ENCODE data around the gene SLC5A10.

The SLC5A10 gene

GRCh38 chr17:19013226-19013625 is 61.3 kb downstream of the SLC5A10 start:
- no peak overlapping the region for H2AFZ ChIP-seq (ENCODE audit: low read length)
- H3K4me1 ChIP-seq (ENCODE audit: insufficient read depth, low read length, severe bottlenecking) = no peaks in the 10 kb centered on the region
- TF ChIP-seq, protein P1, sequence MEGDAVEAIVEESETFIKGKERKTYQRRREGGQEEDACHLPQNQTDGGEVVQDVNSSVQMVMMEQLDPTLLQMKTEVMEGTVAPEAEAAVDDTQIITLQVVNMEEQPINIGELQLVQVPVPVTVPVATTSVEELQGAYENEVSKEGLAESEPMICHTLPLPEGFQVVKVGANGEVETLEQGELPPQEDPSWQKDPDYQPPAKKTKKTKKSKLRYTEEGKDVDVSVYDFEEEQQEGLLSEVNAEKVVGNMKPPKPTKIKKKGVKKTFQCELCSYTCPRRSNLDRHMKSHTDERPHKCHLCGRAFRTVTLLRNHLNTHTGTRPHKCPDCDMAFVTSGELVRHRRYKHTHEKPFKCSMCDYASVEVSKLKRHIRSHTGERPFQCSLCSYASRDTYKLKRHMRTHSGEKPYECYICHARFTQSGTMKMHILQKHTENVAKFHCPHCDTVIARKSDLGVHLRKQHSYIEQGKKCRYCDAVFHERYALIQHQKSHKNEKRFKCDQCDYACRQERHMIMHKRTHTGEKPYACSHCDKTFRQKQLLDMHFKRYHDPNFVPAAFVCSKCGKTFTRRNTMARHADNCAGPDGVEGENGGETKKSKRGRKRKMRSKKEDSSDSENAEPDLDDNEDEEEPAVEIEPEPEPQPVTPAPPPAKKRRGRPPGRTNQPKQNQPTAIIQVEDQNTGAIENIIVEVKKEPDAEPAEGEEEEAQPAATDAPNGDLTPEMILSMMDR (IDR thresholded peaks at IDR 0.05; ENCODE audit: low read length) = no peak
- no peak for TF ChIP-seq EZH2 (IDR thresholded peaks at IDR 0.05; ENCODE audit: borderline replicate concordance, low read length)
- no peak overlapping the region for H3K4me3 ChIP-seq (ENCODE audit: low read depth, low read length, poor library complexity, severe bottlenecking)
- H3K4me2 ChIP-seq (ENCODE audit: low read length) = no peak overlapping the region
- no peaks in the 10 kb centered on the region for H3K36me3 ChIP-seq (ENCODE audit: insufficient read depth, low read length)
- H3K9me2 ChIP-seq (ENCODE audit: low read depth, low read length) = no peaks in the 10 kb centered on the region
- H3K9me3 ChIP-seq (ENCODE audit: low read length) = no peaks in the 10 kb centered on the region
- no peaks in the 10 kb centered on the region for H3K27me3 ChIP-seq (ENCODE audit: insufficient read depth, low read length)
- H3F3A ChIP-seq (ENCODE audit: insufficient read depth, low read length) = no peaks in the 10 kb centered on the region
- H3K27ac ChIP-seq (ENCODE audit: low read depth, low read length, poor library complexity, severe bottlenecking) = no peak overlapping the region
- no peak overlapping the region for H3K9ac ChIP-seq (ENCODE audit: low read length)
- H3K79me2 ChIP-seq (ENCODE audit: insufficient read depth, low read length) = no peaks in the 10 kb centered on the region
- no peaks in the 10 kb centered on the region for H4K20me1 ChIP-seq (ENCODE audit: insufficient read depth, low read length)

- Histone ChIP-seq H3K79me2 (ENCODE audit: insufficient read depth, low read length) (no peaks in the 10 kb centered on the region), H3K4me3 (ENCODE audit: low read depth, low read length, poor library complexity, severe bottlenecking) (no peak overlapping the region), H3K27ac (ENCODE audit: low read depth, low read length, poor library complexity, severe bottlenecking) (no peak overlapping the region), H3K27me3 (ENCODE audit: insufficient read depth, low read length) (no peaks in the 10 kb centered on the region), H4K20me1 (ENCODE audit: insufficient read depth, low read length) (no peaks in the 10 kb centered on the region), H3K9me3 (ENCODE audit: low read length) (no peaks in the 10 kb centered on the region), H3K4me2 (ENCODE audit: low read length) (no peak overlapping the region), H3K36me3 (ENCODE audit: insufficient read depth, low read length) (no peaks in the 10 kb centered on the region), H3F3A (ENCODE audit: insufficient read depth, low read length) (no peaks in the 10 kb centered on the region), H3K9ac (ENCODE audit: low read length) (no peak overlapping the region), H3K9me2 (ENCODE audit: low read depth, low read length) (no peaks in the 10 kb centered on the region), H2AFZ (ENCODE audit: low read length) (no peak overlapping the region), H3K4me1 (ENCODE audit: insufficient read depth, low read length, severe bottlenecking) (no peaks in the 10 kb centered on the region)
- TF ChIP-seq EZH2 (IDR thresholded peaks at IDR 0.05; ENCODE audit: borderline replicate concordance, low read length) = no peak
- TF ChIP-seq, protein P1 (IDR thresholded peaks at IDR 0.05; ENCODE audit: low read length) = no peak
Measured at GRCh38 chr17:19013806-19014627, 62.1 kb downstream of the SLC5A10 start.

- no peak for TF ChIP-seq EZH2 (IDR thresholded peaks at IDR 0.05; ENCODE audit: borderline replicate concordance, low read length)
- TF ChIP-seq, protein P1 (IDR thresholded peaks at IDR 0.05; ENCODE audit: low read length) = no peak
- Histone ChIP-seq H3K27ac (ENCODE audit: low read depth, low read length, poor library complexity, severe bottlenecking) (no peak overlapping the region), H3K4me1 (ENCODE audit: insufficient read depth, low read length, severe bottlenecking) (no peaks in the 10 kb centered on the region), H3K9me2 (ENCODE audit: low read depth, low read length) (no peaks in the 10 kb centered on the region), H3K9me3 (ENCODE audit: low read length) (no peaks in the 10 kb centered on the region), H4K20me1 (ENCODE audit: insufficient read depth, low read length) (no peaks in the 10 kb centered on the region), H3K27me3 (ENCODE audit: insufficient read depth, low read length) (no peaks in the 10 kb centered on the region), H3K79me2 (ENCODE audit: insufficient read depth, low read length) (no peaks in the 10 kb centered on the region), H3K9ac (ENCODE audit: low read length) (no peak overlapping the region), H2AFZ (ENCODE audit: low read length) (no peak overlapping the region), H3K36me3 (ENCODE audit: insufficient read depth, low read length) (no peaks in the 10 kb centered on the region), H3K4me3 (ENCODE audit: low read depth, low read length, poor library complexity, severe bottlenecking) (no peak overlapping the region), H3F3A (ENCODE audit: insufficient read depth, low read length) (no peaks in the 10 kb centered on the region), H3K4me2 (ENCODE audit: low read length) (no peak overlapping the region)
Measured at GRCh38 chr17:19014628-19015215, 62.8 kb downstream of the SLC5A10 start.
